ENCODE data around the gene TGM1.

Gene TGM1

DNA sequence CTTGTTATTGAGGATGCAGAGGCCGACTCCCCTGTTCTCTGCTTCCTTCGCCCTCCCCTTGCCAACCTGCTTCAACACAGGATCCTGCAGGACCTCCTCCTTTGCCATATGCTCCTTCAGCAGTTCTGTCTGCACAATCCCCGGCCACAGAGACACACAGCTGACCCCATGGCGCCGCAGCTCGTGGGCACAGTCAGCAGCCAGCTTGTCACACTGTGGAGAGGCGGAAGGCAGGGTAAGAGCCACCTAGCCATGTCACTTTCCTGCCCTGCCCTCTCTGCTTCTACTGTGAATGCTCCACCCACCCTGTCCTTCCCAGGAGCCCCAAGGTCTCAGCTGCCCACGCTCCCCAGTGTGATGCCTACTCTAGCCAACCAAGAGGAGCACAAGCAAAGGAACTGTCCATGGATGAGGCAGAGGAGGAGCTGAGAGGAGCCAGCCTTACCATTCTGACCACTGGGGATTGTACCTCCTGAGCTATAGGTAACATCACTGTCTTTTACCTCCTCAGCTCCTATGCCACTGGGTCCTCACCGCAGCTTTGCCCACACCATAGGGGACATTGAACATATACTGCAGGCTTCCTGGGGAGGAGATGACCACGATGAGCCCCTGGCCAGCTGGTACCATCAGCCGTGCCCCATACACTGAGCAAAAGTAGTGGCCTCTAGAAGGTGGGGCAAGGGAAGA, 29.3 kb upstream of the TGM1 start:
- DNase-seq (ENCODE audit: low spot score), result no peak

DNA sequence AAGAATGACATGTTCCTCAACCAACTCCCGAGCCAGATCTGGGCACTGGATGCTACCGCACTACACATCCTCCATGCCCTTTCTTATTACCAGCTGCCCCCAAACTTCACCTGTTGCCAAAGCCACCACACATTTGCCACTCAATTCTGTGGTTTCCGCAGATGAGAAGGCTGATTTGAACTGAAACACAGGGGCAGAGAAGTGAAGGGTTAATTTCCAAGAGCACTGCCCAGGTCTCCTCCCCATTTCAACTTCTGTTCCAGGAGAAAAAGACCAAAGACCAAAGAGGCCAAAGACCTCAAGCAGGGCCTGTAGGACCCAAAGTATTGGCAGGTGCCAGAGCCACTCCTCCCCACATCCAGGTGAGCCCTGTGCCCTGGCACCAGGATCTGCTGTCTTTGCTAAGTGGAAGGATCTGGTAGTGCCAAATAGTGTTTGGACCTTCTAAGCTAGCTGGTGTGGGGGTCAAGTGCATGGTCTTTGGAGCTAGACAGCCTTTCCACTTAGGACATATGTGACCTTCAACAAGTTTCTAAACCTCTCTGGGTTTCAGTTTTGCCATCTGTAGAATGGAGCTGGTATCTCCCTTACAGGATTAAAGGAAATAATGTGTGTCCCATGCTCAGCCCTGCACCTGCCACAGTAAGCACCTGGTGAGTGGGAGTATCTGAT, 28.6 kb upstream of the TGM1 start:
- no peak for DNase-seq (ENCODE audit: low spot score)

DNA sequence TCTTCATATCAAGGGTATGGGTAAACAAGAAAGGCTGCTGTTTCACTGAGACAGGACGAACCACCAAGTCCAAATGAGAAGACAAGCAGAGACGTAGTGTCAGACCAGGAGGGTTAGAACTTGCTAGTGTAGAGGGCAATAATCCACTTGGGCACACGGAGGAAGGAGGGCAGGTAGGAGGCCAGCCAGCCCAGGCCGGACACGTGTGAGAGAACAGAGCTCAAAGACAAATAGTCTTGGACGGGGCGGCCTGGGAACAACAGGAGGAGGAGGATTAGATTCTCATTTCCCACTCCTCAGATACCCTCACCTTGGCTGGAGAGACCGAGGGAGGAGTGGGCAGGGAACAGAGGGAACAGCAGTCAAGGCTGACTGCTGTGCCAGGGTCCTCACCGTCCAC, 27.8 kb upstream of the TGM1 start:
- no peak for DNase-seq (ENCODE audit: low spot score)

DNA sequence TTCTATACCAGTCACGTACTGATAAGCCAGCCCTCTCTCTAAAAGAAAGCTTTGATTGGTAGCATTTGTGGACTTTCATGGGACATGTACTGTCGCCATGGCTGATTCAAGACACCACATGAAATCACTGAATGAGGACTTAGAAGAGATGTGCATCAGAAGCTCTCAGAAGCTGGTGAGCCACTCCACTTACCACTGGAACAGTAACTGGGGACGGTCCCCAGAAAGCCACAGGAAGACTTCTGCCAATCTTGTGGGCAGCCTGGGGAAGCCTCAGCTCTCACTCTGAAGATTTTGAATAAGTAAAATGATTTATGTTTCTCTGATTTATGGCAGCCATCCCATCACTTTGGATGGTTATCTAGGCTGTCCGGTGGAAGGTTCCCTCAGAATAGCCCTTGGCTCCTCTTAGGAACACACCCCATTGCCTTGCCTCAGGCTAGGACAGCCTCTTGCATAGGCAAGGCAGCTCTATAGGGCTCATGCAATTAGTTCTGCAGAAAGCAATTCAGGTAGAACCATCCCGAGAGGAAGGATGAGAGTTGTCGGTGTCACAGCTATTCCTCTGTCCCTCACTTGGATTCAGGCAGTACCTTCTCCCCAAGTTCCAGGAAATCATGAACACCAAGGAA, 26.8 kb upstream of the TGM1 start:
- no peak for DNase-seq (ENCODE audit: low spot score)

DNA sequence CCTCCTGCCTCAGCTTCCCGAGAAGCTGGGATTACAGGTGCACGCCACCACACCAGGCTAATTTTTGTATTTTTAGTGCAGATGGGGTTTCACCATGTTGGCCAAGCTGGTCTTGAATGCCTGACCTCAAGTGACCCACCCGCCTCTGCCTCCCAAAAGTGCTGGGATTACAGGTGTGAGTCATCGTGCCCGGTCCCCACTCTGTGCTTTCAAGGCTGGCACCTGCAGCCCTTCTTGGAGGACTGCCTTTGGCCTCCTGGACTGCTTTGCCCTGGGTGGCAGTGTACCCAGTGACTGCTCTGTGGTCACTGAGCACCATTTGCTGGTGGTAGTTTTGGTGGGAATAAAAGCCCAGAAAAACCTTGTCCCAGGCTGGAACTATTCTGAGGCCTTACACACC, 24.0 kb upstream of the TGM1 start:
- no peak for DNase-seq (ENCODE audit: low spot score)

DNA sequence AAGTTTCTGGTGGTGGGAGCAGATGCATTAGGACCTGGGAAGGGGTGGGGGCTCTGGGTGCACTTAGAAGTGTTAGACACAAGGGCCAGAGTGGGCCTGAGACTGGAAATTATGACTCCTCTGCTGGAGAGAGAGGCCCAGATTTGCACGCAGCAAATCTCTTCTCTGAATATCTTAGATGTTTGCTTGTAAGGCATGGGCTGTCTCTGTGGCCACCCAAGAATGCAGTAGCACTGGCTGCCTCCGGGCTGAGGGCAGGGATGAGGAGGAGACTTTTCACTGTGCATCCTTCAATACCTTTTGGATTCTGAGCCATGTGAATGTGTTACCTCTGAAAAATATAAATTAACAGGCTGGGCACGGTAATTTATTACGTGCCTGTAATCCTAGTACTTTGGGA, 22.4 kb upstream of the TGM1 start:
- no peak for DNase-seq (ENCODE audit: low spot score)

DNA sequence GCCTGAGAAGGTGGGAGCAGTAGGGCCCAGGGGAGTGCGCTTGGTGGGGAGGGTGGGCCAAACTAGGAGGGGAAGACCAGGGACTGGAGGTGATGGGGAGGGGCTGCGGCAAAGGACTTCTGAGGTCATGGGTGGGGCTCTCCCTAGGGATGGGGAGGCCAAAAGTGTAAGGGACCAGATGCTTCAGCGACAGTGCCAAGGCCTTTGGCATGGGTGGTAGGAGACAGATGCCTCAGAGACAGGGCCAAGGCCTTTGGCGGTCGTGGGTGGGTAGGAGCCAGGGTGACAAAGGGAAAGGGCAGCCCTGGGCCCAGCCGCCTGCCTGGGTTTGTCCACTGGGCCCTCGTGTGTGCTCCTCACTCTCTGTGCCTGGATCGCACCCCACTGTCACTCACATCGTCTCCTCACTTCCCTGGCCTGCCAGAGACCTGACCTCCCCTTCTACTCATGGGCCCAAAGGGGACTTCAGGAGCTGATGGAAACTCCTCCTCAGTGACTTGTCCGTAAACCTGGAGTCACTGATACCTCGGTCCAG, 21.6 kb upstream of the TGM1 start:
- no peak for DNase-seq (ENCODE audit: low spot score)

DNA sequence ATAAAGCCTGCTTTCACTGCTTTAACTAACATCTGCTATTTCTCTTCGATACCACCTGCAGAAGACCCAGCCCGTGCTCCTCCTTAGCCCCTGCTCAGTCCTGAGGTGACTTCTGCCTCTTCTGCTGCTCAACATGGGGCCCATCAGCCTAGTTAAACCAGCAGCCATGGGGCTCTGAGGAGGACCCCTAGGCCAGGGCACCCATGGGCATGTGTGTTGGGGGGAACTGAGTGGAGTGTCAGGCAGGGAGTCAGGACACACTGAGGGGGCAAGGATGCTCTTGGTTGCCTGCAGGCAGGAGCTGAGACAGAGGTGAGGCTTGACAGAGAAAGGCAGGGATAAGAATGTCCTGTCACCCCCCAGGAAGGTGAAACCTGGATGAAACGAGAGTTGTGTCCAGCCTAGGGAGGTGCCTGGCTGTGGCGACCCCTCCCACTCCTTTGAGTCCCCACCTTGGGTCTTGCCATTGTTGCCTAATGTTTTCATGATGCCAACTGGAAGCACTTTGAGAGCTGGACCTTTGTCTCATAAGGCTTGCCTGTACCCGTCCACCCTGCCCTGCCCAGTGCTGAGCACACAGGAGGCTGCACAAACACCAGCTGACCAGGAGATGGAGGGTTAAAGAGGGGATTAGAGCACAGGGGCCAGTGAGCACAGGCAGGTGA, 21.0 kb upstream of the TGM1 start:
- no peak for DNase-seq (ENCODE audit: low spot score)

DNA sequence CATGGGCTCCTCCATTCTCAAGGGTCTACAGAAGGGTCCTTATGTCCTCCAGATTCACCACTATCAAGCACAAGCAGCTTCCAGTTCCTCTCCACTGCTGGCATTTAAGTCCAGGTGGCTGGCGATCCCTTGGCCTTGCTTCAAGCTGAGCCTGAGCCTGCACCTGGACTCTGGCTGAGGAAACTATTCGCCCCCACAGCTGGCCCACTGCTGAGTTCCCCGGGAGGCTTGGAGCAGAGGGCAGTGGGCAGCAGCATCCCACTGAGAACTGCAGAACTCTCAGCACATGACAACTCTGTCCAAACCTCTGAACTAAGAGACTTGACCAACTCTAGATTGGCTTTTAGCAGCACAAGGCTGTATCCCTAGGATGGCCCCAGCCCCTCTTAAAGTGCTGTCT, 19.8 kb upstream of the TGM1 start:
- DNase-seq (ENCODE audit: low spot score), result no peak

DNA sequence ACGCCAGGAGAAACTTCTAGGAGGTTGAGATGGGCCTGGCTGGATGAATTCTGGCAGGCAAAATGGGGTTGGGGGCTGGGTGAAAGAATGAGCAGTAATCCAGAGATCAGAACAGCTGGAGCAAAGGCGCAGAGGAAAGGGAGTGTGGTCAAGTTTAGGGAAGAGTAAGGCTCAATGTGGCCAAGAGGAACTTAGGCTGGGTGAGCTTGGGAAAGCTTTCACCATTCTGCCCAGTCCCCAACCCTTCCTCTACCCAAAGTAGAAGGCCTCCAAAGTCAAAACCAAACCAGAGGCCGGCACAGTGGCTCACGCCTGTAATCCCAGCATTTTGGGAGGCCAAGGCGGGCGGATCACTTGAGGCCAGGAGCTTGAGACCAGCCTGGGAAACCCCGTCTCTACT, 18.7 kb upstream of the TGM1 start:
- DNase-seq (ENCODE audit: low spot score), result no peak

DNA sequence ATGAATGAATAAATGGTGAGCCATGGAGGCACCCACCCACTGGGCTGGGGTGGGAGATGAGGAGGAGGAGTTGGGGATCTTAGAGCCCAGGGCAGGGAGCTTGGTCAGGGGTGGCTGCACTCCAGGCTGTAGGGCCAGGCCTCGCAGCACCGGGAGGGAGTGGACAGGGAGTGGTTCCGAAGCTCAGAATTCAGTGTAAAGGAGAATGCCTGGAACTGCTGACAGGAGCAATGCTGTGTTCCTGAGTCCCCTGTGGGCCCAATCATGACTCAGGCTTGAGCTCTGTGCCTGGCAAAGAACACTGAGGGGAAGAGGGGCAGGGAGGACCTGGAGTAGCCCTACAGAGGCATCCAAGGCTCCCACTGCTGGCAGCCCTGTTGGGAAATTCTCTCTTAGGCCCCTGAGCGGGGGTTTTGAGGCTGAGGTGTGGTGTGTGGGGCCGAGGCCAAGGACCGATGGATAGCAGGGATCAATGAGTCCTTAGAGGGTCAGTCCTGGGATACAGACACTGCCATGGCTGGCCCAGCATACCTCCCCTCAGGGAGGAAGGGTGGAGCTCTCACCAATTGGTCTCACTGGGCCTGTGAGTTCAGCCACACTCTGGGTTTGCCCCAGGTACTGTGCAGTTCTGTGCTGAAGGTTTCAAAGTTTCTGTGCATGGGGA, 18.0 kb upstream of the TGM1 start:
- DNase-seq (ENCODE audit: low spot score), result no peak

DNA sequence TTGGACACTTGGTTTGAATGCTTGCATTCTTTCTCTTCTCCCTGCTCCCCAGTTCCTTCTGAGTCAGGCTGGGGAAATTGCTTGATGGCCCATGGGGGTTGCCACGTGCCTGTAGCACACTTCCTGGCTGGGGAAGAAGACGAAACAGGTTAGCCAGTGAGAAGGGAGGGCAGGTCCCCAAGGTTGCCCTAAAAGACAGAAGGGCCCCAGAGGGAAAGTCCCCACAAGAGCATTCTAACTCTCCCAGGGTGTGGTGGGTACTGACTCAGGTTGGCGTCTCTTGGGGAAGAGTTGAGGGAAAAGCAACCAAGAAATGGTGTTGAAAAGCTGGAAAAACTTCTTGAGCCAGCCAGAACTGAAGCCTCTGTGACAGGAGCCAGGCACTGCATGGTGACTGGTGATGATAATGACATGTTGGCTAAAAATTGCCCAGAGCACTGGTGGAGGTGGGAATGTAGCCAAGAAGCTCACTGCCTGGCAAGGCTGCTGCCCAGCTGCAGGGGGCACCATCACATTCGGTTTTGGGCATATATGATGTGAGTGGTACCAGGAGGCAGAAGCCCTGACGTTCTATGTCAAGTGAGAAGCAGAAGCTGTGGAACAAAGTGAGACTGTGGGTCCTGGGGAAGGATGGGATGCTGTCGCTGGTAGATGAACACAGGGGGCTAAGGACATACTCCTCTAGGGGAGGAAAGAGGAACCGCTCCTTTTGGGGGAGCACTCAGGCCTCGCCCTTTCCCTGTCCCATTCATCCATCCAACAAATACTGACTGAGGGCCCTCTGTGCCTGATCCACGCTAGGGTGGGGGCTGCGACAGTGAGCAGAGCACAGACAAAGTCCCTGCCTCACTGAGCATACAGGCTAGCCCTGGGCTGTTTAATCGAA, 16.6 kb upstream of the TGM1 start:
- no peak for DNase-seq (ENCODE audit: low spot score)

DNA sequence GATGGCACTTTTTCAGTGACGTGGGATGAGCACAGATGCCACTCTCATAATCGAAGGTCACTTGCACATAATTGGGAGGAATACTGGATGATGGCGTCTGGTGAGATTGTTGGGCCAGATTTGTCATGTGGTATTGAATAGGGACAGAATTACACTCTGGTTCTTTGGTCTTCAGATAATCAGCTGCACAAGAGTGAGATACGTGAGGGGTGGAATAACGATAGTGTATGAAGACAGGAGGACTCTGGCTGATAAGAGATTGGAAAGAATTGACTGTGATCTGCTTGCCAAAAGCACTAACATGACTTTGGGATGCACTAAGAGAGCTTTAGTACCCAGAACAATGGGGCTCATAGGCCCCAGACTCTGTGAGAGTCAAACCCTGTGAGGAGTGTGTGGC, 15.4 kb upstream of the TGM1 start:
- DNase-seq (ENCODE audit: low spot score), result no peak

DNA sequence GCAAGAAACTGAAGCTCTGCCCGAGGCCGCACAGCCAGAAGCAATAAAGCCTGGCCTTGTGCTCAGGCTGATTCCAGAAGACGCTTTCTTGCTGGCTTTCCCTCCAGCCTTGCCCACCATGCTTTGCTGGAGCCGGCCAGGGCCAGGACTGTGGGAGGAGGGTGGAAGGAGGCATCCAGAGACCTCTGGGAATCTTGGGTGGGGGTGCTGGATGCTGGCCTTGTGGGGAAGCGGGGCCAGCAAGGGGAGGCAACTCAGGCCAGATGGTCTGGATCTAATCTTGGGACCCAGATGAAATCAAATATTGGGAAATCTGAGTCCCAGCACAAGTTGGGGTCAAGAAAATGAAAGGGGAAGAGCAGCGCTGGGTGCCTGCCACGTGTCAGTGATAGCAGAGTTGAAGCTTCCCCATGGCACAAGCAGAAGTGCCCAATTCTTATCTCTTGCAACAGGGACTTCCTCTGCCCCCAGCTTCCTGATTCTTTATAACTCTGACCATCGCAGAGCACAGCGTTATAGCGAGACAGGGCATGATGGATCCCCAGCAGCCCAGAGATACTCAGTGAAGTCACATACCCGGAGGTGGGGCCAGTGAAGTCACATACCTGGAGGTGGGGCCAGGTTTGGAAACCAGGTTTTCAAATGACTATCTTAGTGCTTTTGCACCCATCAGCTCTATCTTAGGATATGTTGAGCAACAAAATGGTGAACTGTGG, 14.8 kb upstream of the TGM1 start:
- DNase-seq (ENCODE audit: low spot score), result no peak

DNA sequence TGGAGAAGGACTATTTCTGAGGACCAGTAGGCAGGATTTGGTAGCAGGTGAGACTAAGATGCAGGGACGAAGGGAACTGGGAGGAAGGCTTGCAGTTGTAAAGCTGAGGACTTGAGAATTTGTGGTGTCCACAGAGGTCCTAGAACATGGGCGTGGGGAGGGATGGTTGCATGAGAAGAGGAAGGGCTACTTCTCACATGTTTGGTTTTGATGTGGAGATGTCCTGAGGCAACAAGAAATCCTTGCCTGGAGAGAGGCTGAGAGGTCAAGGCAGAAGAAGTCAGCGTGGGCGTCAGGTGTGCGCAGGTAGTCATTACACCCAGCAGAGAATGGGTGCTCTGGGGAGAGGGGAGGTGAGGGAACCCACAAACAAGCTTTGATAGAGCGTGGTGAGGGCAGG, 14.1 kb upstream of the TGM1 start:
- no peak for DNase-seq (ENCODE audit: low spot score)

DNA sequence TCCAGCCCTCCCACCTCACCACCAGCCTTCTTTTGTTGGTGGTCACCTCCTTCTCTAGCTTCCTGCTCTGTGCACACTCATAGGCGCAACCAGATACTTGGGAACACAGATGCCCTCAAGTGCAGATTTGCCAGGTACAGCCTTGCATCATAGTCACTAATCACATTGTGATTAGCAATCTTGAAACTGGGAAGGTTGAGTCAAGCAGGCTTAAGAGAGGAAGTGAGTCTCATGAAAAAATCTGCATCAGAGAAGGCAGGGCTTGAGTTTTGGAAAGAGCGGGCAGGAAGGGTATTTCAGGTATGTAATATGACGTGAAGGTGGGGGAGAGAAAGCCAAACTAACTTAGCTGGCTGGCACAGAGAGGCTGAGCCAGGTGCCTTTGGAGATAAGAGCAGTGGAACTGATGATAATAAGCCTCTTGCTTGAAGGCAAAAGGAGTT, 11.1 kb upstream of the TGM1 start:
- no peak for DNase-seq (ENCODE audit: low spot score)

DNA sequence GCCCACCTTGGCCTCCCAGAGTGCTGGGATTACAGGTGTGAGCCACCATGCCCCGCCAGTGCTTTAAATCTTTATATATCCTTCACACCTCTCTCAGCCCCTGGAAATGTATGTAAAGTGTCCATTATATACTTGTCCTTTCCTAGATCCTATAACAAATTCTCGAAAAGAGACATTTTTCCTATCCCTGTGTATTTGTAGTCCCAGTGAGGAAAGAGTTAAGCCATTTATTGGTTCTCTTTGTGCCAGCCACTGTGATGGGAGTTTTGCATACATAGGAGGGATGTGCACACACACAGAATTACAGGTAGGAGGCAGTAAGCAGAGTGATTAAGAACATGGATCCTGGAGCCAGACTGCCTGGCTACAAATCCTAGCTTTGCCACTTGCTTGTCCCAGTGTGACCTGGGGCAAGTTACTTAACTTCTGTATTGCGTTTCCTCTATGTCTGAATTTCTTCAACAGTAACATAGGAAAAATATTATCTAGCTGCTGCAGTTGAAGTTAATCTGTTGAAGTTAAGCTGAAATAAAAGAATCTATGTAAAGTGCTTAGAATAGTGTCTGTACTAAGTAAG, 10.5 kb upstream of the TGM1 start:
- no peak for DNase-seq (ENCODE audit: low spot score)

DNA sequence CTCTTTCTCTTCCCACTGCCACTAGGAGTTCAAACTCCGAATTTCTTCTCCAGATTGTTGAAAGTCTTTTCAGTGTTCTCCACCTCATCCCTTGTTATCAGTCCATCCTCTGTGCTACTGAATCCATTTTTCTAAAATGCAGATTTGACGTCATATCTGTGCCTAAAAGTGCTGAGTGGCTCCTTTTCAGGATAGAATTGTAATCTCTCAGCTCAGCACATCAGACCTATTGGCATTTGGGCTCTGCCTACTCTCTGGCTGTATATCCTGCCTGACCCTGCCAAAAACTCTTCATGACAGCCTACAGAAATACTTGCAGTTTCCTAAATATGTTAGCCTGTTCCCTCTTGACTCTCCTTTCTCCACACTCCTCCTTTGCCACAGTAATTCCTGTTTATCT, 9.5 kb upstream of the TGM1 start:
- no peak for DNase-seq (ENCODE audit: low spot score)

DNA sequence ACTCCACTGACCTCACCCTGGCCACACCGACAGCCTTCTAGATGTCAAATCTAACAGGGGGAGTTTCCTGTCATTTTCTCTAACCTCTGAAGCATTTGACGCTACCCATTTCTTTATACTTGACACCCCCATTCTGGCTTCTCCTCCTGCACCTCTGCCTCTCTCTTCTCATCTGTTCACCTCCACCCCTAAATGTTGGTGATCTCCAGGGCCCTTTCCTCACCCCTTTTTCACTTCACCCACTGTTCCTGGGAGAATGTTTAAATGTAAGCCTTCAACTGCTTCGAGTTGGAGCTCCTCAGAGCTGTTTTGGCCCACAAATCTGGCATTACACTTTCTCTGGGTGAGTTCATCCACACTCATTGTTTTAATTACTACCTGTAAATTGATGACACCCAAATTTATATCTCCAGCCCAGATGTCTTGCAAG, 8.9 kb upstream of the TGM1 start:
- DNase-seq (ENCODE audit: low spot score), result no peak
